ENCODE measurements around the gene ZNF391. TPM values are rescaled to one million over a fixed set of nuclear protein-coding genes. Genes with fewer than 3 reads are reported as not detected.

ZNF391 gene
- total RNA-seq: 0.79 and 1.0 TPM in 2 replicates

GRCh38 chr6:27388293-27389197 is at the start of gene ZNF391:
TSS of gene ZNF391 (plus strand) at chr6:27388759. CDS start at chr6:27400371, 11,612 bp downstream.

Other genes starting within 250 kb of the ZNF391 start
- not detected in 2 replicates for gene PRSS16, start 141.1 kb upstream of the ZNF391 start, total RNA-seq
- not detected in 2 replicates for gene POM121L2, start 76.5 kb upstream of the ZNF391 start, total RNA-seq
- gene ZNF184, start 84.3 kb downstream of the ZNF391 start, total RNA-seq: 6.9 and 9.6 TPM in 2 replicates